PC-3 (cell line): ENCODE data around the gene ZC3H12C. TPM values are rescaled to one million over a fixed set of nuclear protein-coding genes. Genes with fewer than 3 reads are reported as not detected.
A peak's percentile ranks its signal among the peaks of the same experiment; 100 is the strongest.
"Not testable (repeated sequence)": the region's sequence is repeated elsewhere in the genome, so short reads cannot be mapped to it uniquely, and the experiment has no call there.

Experiments used
- ATAC-seq: fragments of 200-7000 bp; cut with Tn5 transposase; 2 replicates; pipeline ENCODE4 v1.9.1; 2020; ENCODE audit warnings: mild to moderate bottlenecking, moderate library complexity
- BruUV-seq: library from RNA; stranded (reverse); fragments of 400-500 nt; replicated peaks from 2 replicates; lab custom pipeline; 2021; lab: Mats Ljungman, UMichigan
- CTCF ChIA-PET: fragments of 300-600 bp; sonication (Branson Sonifier 250); formaldehyde crosslinking; loops from one replicate; lab custom pipeline; 2022; ENCODE audit warnings: antibody characterized with exemption; lab: Charles Lee
- POLR2A ChIA-PET: fragments of 300-600 bp; sonication (Branson Sonifier 250); formaldehyde crosslinking; loops from one replicate; lab custom pipeline; 2022; ENCODE audit warnings: antibody characterized with exemption; ENCODE audit not compliant: unreplicated experiment; lab: Charles Lee
- DNase-seq: peaks from one replicate; pipeline ENCODE4 v3.0.0-alpha.2; 2015
- H2AFZ ChIP-seq: fragments of 300-600 bp; sonication (generic); 2 replicates; pipeline ENCODE4 v1.6.0; 2016; ENCODE audit warnings: antibody characterized with exemption, low read length
- H3F3A ChIP-seq: fragments of 300-600 bp; sonication (generic); one replicate; pipeline ENCODE4 v1.6.0; 2017; ENCODE audit warnings: antibody characterized with exemption, low read length, control low read depth, mild to moderate bottlenecking; ENCODE audit not compliant: unreplicated experiment
- H3K27ac ChIP-seq: fragments of 300-600 bp; sonication (generic); 2 replicates; pipeline ENCODE4 v1.5.1; 2016; ENCODE audit warnings: mild to moderate bottlenecking, low read length
- H3K27me3 ChIP-seq: fragments of 300-600 bp; sonication (generic); 2 replicates; pipeline ENCODE4 v1.6.1; 2016; ENCODE audit warnings: low read length, mixed read lengths
- H3K36me3 ChIP-seq: fragments of 300-600 bp; sonication (generic); 2 replicates; pipeline ENCODE4 v1.6.1; 2016; ENCODE audit warnings: low read depth, mixed run types, low read length, mixed read lengths
- H3K4me1 ChIP-seq: fragments of 300-600 bp; sonication (generic); 2 replicates; pipeline ENCODE4 v1.5.1; 2016; ENCODE audit warnings: low read length; ENCODE audit not compliant: insufficient read depth
- H3K4me2 ChIP-seq: fragments of 300-600 bp; sonication (generic); 2 replicates; pipeline ENCODE4 v1.6.0; 2016; ENCODE audit warnings: low read length
- H3K4me3 ChIP-seq: fragments of 300-600 bp; sonication (generic); 2 replicates; pipeline ENCODE4 v1.5.1; 2016; ENCODE audit warnings: mild to moderate bottlenecking, low read length, mixed read lengths
- H3K79me2 ChIP-seq: fragments of 300-600 bp; sonication (generic); 2 replicates; pipeline ENCODE4 v1.6.1; 2017; ENCODE audit warnings: low read length, mixed read lengths
- H3K9ac ChIP-seq: fragments of 300-600 bp; sonication (generic); 2 replicates; pipeline ENCODE4 v1.6.0; 2016; ENCODE audit warnings: mild to moderate bottlenecking, low read length
- H3K9me2 ChIP-seq: fragments of 300-600 bp; sonication (generic); replicated peaks from 2 replicates; pipeline ENCODE4 v1.6.1; 2016; ENCODE audit warnings: mixed run types, low read length, mixed read lengths
- H3K9me3 ChIP-seq: fragments of 300-600 bp; sonication (generic); 2 replicates; pipeline ENCODE4 v1.6.1; 2016; ENCODE audit warnings: low read length, mixed read lengths
- H4K20me1 ChIP-seq: fragments of 300-600 bp; sonication (generic); 2 replicates; pipeline ENCODE4 v1.6.1; 2016; ENCODE audit warnings: low read length, mixed read lengths
- CTCF ChIP-seq: fragments of 300-600 bp; sonication (generic); conservative IDR thresholded peaks from 2 replicates; pipeline ENCODE4 v1.5.1; 2017; ENCODE audit warnings: antibody characterized with exemption, low read depth, mild to moderate bottlenecking, low read length
- EZH2 ChIP-seq: fragments of 300-600 bp; sonication (generic); IDR thresholded peaks from one replicate; pipeline ENCODE4 v1.6.1; 2017; ENCODE audit warnings: antibody characterized with exemption, mild to moderate bottlenecking, low read length; ENCODE audit not compliant: unreplicated experiment
- EZH2phosphoT487 ChIP-seq: fragments of 300-600 bp; sonication (generic); IDR thresholded peaks from 2 replicates; pipeline ENCODE4 v1.6.1; 2018; ENCODE audit warnings: mild to moderate bottlenecking, antibody characterized with exemption, low read length, borderline replicate concordance
- intact Hi-C: fragments of 100-400 bp; cut with micrococcal nuclease; formaldehyde crosslinking; loops from 2 replicates; pipeline ENCODE4 v1.9.0; 2023
- total RNA-seq: library from RNA; depleted of rRNA; stranded (reverse); fragments of >200 nt; gene quantifications from 2 replicates; pipeline ENCODE4 v1.2.3, GENCODE V29; 2014

ZC3H12C gene
- total RNA-seq, 1 experiment from 2014 or later, result 30.7 TPM

GRCh38 chr11:110209313-110209694 lies 116.1 kb downstream of the ZC3H12C start:
- H3K9me2 ChIP-seq, H3F3A ChIP-seq, H3K36me3 ChIP-seq, H3K4me2 ChIP-seq, H3K27ac ChIP-seq, POLR2A ChIA-PET, H3K4me1 ChIP-seq, DNase-seq, CTCF ChIA-PET, H3K27me3 ChIP-seq, H3K9me3 ChIP-seq, intact Hi-C loops, ATAC-seq, BruUV-seq, H4K20me1 ChIP-seq, H3K9ac ChIP-seq, H3K79me2 ChIP-seq, H3K4me3 ChIP-seq, H2AFZ ChIP-seq: not testable (repeated sequence)

DNA sequence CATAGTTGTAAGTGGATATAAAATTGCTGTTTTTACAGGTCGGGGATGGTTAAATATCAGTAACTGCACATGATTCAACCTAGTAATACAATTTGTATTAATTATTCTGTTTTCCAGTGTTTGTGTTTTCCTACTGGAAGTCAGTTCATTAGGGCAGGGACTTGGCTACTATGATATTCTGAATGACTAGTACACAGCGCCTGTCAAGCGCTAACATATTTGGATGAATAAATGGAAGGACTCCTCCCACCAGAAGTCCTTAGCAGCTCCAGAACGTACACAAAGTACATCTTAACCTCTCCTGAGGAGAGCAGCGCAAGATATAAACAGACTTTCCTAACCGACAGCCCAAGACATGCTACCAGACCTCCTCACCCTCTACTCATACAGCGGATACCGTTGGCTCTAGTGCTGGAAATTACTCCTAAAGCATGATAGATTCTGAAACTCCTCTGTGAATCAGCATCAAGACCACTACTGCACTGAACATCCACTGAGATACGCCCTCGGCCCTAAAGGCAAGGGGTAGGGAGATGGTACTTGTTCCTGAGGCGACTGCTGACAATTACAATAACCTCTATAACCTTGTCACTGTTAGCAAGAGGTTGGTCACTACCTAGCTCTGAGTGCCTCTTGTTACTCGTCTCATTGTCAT lies 124.2 kb downstream of the ZC3H12C start:
- intact Hi-C loops, result no loop called here
- no peak for DNase-seq
- BruUV-seq, result no TSS peak
- CTCF ChIA-PET, result no interaction called here
- no peak overlapping the region for H3K4me2 ChIP-seq
- H3K4me1 ChIP-seq, result no peaks in the 10 kb centered on the region
- no peak overlapping the region for H3K4me3 ChIP-seq
- H4K20me1 ChIP-seq, result no peaks in the 10 kb centered on the region
- H3K79me2 ChIP-seq, result no peaks in the 10 kb centered on the region
- TF ChIP-seq CTCF, result no peak
- no peak for TF ChIP-seq EZH2
- no peak for TF ChIP-seq EZH2phosphoT487
- peak; percentile 25 for ATAC-seq
- H3K36me3 ChIP-seq, result no peaks in the 10 kb centered on the region
- no peak overlapping the region for H3K27ac ChIP-seq
- H3K9me2 ChIP-seq, result no peaks in the 10 kb centered on the region
- H2AFZ ChIP-seq, result no peak overlapping the region
- no peaks in the 10 kb centered on the region for H3F3A ChIP-seq
- H3K27me3 ChIP-seq, result no peaks in the 10 kb centered on the region
- POLR2A ChIA-PET, result no interaction called here
- no peak overlapping the region for H3K9ac ChIP-seq
- H3K9me3 ChIP-seq, result no peaks in the 10 kb centered on the region

- BruUV-seq, result no TSS peak
- no peak overlapping the region for H2AFZ ChIP-seq
- no peaks in the 10 kb centered on the region for H3K27me3 ChIP-seq
- H3K9me2 ChIP-seq, result no peaks in the 10 kb centered on the region
- H3K9me3 ChIP-seq, result no peaks in the 10 kb centered on the region
- H3K9ac ChIP-seq, result no peak overlapping the region
- H3K36me3 ChIP-seq, result no peaks in the 10 kb centered on the region
- ChIA-PET POLR2A (no interaction called here), CTCF (no interaction called here)
- no peak for TF ChIP-seq CTCF
- no peak for TF ChIP-seq EZH2phosphoT487
- no peak for TF ChIP-seq EZH2
- ATAC-seq (peak; percentile 55), DNase-seq (no peak)
- H3F3A ChIP-seq, result no peaks in the 10 kb centered on the region
- intact Hi-C loops, result no loop called here
- no peak overlapping the region for H3K4me3 ChIP-seq
- H3K4me2 ChIP-seq, result no peak overlapping the region
- H3K27ac ChIP-seq, result no peak overlapping the region
- H3K4me1 ChIP-seq, result no peaks in the 10 kb centered on the region
- H4K20me1 ChIP-seq, result no peaks in the 10 kb centered on the region
- no peaks in the 10 kb centered on the region for H3K79me2 ChIP-seq
Observed at GRCh38 chr11:110217936-110218335, 124.7 kb downstream of the ZC3H12C start.
